ENCODE measurements around the gene KASH5.

The KASH5 gene

DNA sequence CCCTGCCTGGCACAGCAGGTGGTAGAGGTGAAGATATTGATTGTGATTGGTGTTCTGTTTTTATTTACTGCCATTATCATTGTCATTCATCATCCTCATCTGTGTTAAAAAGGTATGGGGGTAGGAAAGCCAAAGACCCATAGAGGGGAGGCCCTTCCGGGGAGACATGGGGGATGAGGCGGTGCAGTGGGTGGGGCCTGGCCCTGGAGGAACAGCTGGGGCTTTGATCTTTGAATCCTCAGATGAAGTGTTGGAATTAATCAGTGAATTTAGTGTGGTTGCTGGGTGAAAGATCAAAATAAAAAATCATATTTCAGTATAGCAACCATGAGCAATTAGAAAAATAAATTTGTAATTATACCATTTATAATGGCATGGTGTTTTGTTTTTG lies 27.8 kb downstream of the KASH5 start:
- Histone ChIP-seq H3K27me3 (ENCODE audit: control insufficient read depth, low read length) (peaks cover 7% of the 10 kb centered on the region), H3K9me2 (replicated peaks; ENCODE audit: control insufficient read depth, low read length) (no peaks in the 10 kb centered on the region), H3F3A (ENCODE audit: control insufficient read depth, insufficient read depth) (peaks cover 5% of the 10 kb centered on the region; the same call in 1 of the 2 replicates), H3K4me3 (ENCODE audit: low read length) (peak overlapping the region; percentile 25), H3K4me2 (ENCODE audit: low read length) (peak overlapping the region; percentile 46), H3K36me3 (ENCODE audit: control insufficient read depth, low read length) (no peaks in the 10 kb centered on the region), H3K79me2 (ENCODE audit: control insufficient read depth, low read length) (no peaks in the 10 kb centered on the region), H3K9me3 (ENCODE audit: control insufficient read depth, insufficient read depth, low read length) (no peaks in the 10 kb centered on the region), H3K4me1 (ENCODE audit: control insufficient read depth, low read length) (peaks cover 60% of the 10 kb centered on the region), H3K27ac (ENCODE audit: low read depth, low read length) (peak overlapping the region; percentile 4), H4K20me1 (ENCODE audit: control insufficient read depth, insufficient read depth, low read depth, low read length) (no peaks in the 10 kb centered on the region)
- no peak for TF ChIP-seq EZH2phosphoT487 (IDR thresholded peaks at IDR 0.05; ENCODE audit: borderline replicate concordance, low read length)
- TF ChIP-seq, protein P1, sequence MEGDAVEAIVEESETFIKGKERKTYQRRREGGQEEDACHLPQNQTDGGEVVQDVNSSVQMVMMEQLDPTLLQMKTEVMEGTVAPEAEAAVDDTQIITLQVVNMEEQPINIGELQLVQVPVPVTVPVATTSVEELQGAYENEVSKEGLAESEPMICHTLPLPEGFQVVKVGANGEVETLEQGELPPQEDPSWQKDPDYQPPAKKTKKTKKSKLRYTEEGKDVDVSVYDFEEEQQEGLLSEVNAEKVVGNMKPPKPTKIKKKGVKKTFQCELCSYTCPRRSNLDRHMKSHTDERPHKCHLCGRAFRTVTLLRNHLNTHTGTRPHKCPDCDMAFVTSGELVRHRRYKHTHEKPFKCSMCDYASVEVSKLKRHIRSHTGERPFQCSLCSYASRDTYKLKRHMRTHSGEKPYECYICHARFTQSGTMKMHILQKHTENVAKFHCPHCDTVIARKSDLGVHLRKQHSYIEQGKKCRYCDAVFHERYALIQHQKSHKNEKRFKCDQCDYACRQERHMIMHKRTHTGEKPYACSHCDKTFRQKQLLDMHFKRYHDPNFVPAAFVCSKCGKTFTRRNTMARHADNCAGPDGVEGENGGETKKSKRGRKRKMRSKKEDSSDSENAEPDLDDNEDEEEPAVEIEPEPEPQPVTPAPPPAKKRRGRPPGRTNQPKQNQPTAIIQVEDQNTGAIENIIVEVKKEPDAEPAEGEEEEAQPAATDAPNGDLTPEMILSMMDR (IDR thresholded peaks at IDR 0.05; ENCODE audit: low read depth, low read length, poor library complexity, severe bottlenecking), result no peak

- H3K9me3 ChIP-seq (ENCODE audit: control insufficient read depth, insufficient read depth, low read length), result no peaks in the 10 kb centered on the region
- peak overlapping the region; percentile 54 for H3K4me2 ChIP-seq (ENCODE audit: low read length)
- no peak for TF ChIP-seq EZH2phosphoT487 (IDR thresholded peaks at IDR 0.05; ENCODE audit: borderline replicate concordance, low read length)
- TF ChIP-seq, protein P1 (IDR thresholded peaks at IDR 0.05; ENCODE audit: low read depth, low read length, poor library complexity, severe bottlenecking), result peak; percentile 28
- no peaks in the 10 kb centered on the region for H4K20me1 ChIP-seq (ENCODE audit: control insufficient read depth, insufficient read depth, low read depth, low read length)
- no peaks in the 10 kb centered on the region for H3K79me2 ChIP-seq (ENCODE audit: control insufficient read depth, low read length)
- H3K4me1 ChIP-seq (ENCODE audit: control insufficient read depth, low read length), result peaks cover 54% of the 10 kb centered on the region
- H3K4me3 ChIP-seq (ENCODE audit: low read length), result no peak overlapping the region
- H3K27me3 ChIP-seq (ENCODE audit: control insufficient read depth, low read length), result peaks cover 18% of the 10 kb centered on the region
- peak overlapping the region; percentile 26; the same call in 1 of the 2 replicates for H3K27ac ChIP-seq (ENCODE audit: low read depth, low read length)
- H3F3A ChIP-seq (ENCODE audit: control insufficient read depth, insufficient read depth), result no peaks in the 10 kb centered on the region; the same call in 1 of the 2 replicates
- no peaks in the 10 kb centered on the region for H3K36me3 ChIP-seq (ENCODE audit: control insufficient read depth, low read length)
- H3K9me2 ChIP-seq (replicated peaks; ENCODE audit: control insufficient read depth, low read length), result no peaks in the 10 kb centered on the region
Measured at GRCh38 chr19:49417088-49417487, 29.0 kb downstream of the KASH5 start.

GRCh38 chr19:49418511-49418910 lies 30.5 kb downstream of the KASH5 start:
- Histone ChIP-seq H3K36me3 (ENCODE audit: control insufficient read depth, low read length) (no peaks in the 10 kb centered on the region), H3K4me1 (ENCODE audit: control insufficient read depth, low read length) (peaks cover 54% of the 10 kb centered on the region), H3K4me3 (ENCODE audit: low read length) (no peak overlapping the region), H3K79me2 (ENCODE audit: control insufficient read depth, low read length) (no peaks in the 10 kb centered on the region), H3K27me3 (ENCODE audit: control insufficient read depth, low read length) (peaks cover 32% of the 10 kb centered on the region), H3F3A (ENCODE audit: control insufficient read depth, insufficient read depth) (no peaks in the 10 kb centered on the region; the same call in 1 of the 2 replicates), H3K27ac (ENCODE audit: low read depth, low read length) (peak overlapping the region; percentile 26; the same call in 1 of the 2 replicates), H3K9me3 (ENCODE audit: control insufficient read depth, insufficient read depth, low read length) (no peaks in the 10 kb centered on the region), H3K9me2 (replicated peaks; ENCODE audit: control insufficient read depth, low read length) (no peaks in the 10 kb centered on the region), H4K20me1 (ENCODE audit: control insufficient read depth, insufficient read depth, low read depth, low read length) (no peaks in the 10 kb centered on the region), H3K4me2 (ENCODE audit: low read length) (no peak overlapping the region)
- TF ChIP-seq, protein P1 (IDR thresholded peaks at IDR 0.05; ENCODE audit: low read depth, low read length, poor library complexity, severe bottlenecking), result no peak
- no peak for TF ChIP-seq EZH2phosphoT487 (IDR thresholded peaks at IDR 0.05; ENCODE audit: borderline replicate concordance, low read length)

Measured in DOHH2 (cell line).